CMK (cell line): ENCODE measurements around the gene HDAC2.
"Not testable (repeated sequence)": the region's sequence is repeated elsewhere in the genome, so short reads cannot be mapped to it uniquely, and the experiment has no call there.

Experiments
- DNase-seq: peaks from one replicate; pipeline ENCODE4 v3.0.0-alpha.2; 2010; ENCODE audit warnings: low read depth

HDAC2 gene

DNA sequence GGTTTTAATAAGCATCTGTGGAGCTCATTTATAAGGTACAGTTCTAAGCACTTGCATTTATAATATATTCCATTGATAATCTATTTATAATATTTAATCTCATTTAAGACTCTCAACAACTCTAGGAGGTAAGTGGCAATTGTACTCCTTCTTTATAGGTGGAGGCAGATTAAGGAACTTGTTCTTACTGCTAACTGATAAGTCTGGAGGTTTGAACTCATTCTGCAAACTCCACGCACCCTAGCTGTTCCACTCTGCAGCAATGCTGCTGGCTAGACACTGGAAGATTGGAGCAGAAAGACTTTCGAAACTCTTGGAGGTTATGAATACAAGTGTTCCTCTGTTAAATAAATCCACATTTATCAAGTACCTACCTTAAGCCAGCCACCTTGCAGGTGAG lies 793 bp upstream of the HDAC2 start:
- no peak for DNase-seq

GRCh38 chr6:113969888-113970804 lies 802 bp downstream of the HDAC2 start:
- DNase-seq, result peak; percentile 34

DNA sequence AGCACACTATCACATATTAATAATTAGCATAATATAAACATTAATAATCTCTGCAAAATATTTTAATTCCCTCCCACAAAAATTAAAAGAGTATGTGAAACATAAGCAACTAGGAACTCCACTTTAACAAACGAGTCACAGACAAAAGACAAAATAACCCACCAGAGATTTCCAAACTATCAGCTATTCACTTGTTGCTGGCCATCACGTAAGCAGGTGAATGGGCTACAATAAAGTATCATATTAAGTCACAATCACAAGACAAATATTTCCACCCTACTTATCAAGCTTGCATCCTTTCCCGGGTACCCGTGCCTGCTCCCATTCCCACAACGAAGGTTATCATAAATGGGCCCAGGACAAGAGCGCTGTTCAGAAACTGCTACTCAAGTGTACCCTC lies 2.5 kb downstream of the HDAC2 start:
- DNase-seq, result no peak

- no peak for DNase-seq
These were observed 3.2 kb downstream of the HDAC2 start for GRCh38 chr6:113967777-113968176.

DNA sequence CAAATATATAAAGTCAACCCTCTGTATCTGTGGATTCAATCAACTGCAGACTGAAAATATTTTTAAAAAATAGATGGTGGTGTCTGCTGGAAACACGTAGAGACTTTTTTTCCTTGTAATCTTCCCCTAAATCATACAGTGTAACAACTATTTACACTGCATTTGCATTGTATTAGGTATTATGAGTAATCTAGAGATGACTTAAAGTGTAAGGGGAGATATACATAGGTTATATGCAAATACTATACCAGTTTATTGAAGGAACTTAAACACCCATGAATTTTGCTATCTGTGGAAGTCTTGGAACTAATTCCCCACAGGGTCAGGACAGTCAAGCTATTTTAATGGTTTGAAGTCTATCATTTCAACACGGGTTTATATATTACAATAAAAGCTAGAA lies 10.2 kb downstream of the HDAC2 start:
- DNase-seq, result no peak

DNA sequence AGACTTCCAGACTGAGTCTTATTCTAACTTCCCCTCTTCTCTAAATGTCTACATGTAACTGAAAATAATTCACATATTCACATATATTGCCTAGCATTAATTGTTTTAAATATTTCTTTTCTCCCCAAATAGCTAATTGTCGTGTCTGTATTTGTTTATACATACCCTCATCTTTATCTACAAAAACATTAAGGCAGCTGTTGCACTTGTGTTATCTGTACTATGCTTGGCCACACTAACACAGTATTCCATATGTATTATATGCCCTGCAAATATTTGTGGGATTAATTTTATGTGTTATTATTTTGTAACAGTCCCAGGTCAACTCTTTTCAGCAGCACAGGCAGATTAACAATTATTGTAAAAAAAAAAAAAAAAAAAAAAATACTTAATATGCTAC lies 11.7 kb downstream of the HDAC2 start:
- no peak for DNase-seq

- DNase-seq, result no peak
These were observed 16.3 kb downstream of the HDAC2 start for GRCh38 chr6:113954653-113955052.

- DNase-seq, result no peak
These were observed 17.6 kb downstream of the HDAC2 start for GRCh38 chr6:113953346-113953745.

DNA sequence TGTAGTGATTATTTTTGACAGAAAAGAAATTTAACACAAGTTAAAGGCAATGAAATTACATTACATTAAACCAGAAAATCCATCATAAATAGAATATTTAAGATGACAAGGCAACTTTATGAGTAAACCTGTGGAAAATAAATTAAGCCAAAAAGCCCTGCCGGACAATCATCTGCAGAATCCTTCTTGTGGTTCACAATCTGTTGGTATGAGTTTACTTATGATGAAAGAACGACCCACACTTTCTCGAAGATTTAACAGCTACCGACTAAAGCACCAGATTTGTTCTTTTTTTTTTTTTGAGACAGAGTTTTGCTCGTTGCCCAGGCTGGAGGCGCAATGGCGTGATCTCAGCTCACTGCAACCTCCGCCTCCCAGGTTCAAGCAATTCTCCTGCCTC lies 21.4 kb downstream of the HDAC2 start:
- DNase-seq, result no peak

- no peak for DNase-seq
These were observed 26.2 kb downstream of the HDAC2 start for GRCh38 chr6:113944701-113945100.

- DNase-seq, result no peak
These were observed 31.1 kb downstream of the HDAC2 start for GRCh38 chr6:113939825-113940224.

GRCh38 chr6:113936093-113936934 lies 34.6 kb downstream of the HDAC2 start:
- DNase-seq, result no peak

DNA sequence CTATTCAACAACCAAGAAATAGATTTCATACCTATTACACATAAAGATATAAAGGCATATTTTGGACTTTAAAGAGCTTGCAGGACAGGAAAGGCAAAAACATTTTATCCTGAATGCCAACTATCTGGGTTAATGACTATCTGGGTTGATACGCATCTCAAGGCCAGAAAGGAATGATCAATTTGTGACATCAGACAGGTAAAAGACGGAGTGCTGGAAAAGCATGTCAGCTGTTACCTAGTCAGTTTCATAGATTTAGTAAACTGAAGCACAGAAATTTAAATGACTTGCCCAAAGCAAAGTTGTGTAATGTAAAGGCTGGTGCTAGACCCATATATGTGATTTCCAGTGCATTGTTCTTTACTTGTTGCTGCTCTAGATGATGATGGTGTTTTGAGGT lies 36.8 kb downstream of the HDAC2 start:
- no peak for DNase-seq

DNA sequence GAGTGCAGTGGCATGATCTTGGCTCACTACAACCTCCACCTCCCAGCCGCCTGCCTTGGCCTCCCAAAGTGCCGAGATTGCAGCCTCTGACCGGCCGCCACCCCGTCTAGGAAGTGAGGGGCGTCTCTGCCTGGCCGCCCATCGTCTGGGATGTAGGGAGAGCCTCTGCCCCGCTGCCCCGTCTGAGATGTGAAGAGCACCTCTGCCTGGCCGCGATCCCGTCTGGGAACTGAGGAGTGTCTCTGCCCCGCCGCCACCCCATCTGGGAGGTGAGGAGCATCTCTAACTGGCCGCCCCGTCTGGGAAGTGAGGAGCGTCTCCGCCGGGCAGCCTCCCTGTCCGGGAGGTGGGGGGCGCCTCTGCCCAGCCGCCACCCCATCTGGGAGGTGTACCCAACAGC lies 39.0 kb downstream of the HDAC2 start:
- DNase-seq, result not testable (repeated sequence)

- DNase-seq, result no peak
These were observed 40.8 kb downstream of the HDAC2 start for GRCh38 chr6:113930183-113930582.

DNA sequence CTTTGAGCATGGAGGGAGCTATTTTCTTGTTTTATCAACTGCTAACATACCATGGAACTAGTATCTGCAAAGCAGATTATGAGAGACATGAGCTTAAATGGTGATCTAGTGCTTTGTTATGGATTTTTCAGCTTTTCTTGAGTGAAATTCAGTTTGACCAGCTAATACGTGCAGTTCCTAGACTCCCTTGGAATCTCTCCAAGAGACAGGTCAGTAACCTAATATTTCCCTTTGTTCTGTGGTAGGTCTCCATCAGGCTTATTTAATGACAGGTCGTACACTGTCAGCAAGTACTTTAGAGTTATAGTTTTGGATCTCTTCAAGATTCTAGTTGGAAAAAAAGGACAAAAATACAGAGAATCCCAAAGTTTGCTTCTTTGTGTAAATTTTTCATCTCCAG lies 43.9 kb downstream of the HDAC2 start:
- DNase-seq, result no peak

- DNase-seq, result no peak
These were observed 45.6 kb downstream of the HDAC2 start for GRCh38 chr6:113925378-113925777.

GRCh38 chr6:113924312-113924723 lies 46.6 kb downstream of the HDAC2 start:
- DNase-seq, result no peak

DNA sequence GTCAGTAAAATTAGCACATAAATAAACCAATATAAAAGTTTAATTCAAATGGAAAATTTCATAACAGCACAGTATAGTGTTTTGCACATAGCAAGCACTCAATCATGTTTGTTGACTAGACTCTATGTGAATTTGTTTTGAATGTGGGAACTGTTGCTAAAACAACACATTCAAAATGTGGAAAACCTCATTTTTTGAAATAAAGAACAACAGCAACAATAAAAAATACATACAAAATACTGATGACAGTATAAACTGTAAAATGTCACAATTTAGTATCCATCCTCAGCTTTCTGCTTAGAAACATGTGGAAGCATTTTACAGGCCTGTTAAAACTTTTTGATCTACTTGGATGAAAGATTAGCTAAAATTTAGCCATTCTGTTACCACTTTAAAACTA lies 47.4 kb downstream of the HDAC2 start:
- DNase-seq, result no peak

- no peak for DNase-seq
These were observed 49.5 kb downstream of the HDAC2 start for GRCh38 chr6:113921299-113921904.

GRCh38 chr6:113920663-113921267 lies 50.2 kb downstream of the HDAC2 start:
- peak; percentile 74 for DNase-seq

DNA sequence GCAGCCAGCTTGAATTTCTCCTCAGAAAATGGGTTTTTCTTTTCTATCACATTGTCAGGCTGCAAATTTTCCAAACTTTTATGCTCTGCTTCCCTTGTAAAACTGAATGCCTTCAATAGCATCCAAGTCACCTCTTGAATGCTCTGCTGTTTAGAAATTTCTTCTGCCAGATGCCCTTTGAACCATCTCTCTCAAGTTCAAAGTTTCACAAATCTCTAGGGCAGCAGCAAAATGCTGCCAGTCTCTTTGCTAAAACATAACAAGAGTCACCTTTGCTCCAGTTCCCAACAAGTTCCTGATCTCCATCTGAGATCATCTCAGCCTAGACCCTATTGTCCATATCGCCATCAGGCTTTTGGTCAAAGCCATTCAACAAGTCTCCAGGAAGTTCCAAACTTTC lies 60.7 kb downstream of the HDAC2 start:
- DNase-seq, result not testable (repeated sequence)
